GM18526 (cell line): Measurements from ENCODE around the gene SCG3.

ENCODE experiments used
- POLR2A ChIP-seq: IDR thresholded peaks from 3 replicates; pipeline ENCODE4 v1.6.1; 2011; ENCODE audit not compliant: insufficient read length; ENCODE audit errors: extremely low read depth

The SCG3 gene

GRCh38 chr15:51737522-51738305, 56.4 kb downstream of the SCG3 start, which contains the start of gene LYSMD2:
TSS of gene LYSMD2 (minus strand) at chr15:51737655. CDS start at chr15:51737622, 33 bp downstream.
- TF ChIP-seq POLR2A, result peak; percentile 48

- no peak for TF ChIP-seq POLR2A
These were observed 57.2 kb downstream of the SCG3 start for GRCh38 chr15:51738553-51738952.

GRCh38 chr15:51739061-51739712, 57.9 kb downstream of the SCG3 start:
- no peak for TF ChIP-seq POLR2A

GRCh38 chr15:51749307-51749706, 68.0 kb downstream of the SCG3 start:
- no peak for TF ChIP-seq POLR2A

DNA sequence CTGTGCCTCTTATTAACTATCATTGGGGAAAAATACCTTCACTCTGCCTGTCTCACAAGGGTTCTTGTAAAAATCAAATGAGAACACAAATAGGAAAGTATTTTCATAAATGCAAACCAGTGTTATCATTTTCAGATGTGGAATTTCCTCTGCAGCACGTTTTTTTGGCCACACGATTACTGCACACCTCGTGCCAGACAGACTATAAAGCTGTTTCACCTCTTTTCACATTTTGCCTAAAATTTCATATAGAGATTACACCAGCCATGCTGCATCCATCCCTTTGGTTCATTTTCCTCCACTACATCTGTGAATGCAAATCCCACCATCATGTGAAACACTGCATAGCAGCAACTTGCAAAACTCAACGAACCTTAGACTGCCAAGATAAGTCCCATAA, 68.9 kb downstream of the SCG3 start:
- no peak for TF ChIP-seq POLR2A

DNA sequence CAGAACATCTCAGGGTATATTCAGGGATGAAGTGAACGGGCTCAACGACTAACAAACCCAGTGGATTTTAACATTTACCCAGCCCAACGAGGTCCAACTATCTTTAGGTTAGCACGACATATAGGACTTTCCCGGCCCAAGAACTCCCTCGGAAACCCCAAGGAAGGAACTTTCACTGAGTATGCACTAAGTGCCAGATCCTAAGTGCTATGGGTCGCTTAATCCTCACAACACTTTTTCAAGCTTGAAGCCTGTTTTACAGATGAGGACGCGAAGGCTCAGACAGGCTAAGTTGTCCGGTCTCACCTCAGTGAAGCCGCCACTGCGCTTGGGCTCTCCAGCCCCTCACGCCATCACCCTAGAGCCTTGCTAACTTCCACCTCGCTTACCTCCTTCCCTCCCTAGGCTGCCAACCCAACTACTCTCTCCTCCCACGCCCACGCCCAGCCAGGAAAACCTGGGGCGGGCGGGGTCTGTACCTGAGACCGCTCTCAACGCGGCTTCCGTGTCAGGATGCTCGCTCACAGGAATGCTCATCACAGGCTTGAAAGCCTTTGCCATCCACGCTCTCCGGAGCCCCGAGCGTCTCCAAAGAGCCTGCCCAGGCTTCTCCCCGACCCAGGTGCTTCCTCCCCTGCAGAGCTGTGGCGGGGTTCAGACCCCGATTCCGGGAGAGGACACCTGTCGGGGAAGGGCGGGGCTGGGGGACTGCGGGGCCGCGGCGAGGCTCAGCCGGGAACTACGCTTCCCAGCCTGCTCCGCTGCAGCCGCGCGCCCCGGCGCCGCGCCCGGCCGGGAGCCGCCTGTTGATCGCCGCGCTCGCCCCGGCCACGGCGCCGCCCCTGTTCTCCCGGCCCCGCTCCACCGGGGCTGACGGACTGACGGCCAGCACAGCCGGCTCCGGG, 69.7 kb downstream of the SCG3 start, which contains the start of gene TMOD2:
TSS of gene TMOD2 (plus strand) at position 806 of the 905 bp plus-strand sequence. CDS start 14,845 bp downstream, outside the sequence.
- no peak for TF ChIP-seq POLR2A

DNA sequence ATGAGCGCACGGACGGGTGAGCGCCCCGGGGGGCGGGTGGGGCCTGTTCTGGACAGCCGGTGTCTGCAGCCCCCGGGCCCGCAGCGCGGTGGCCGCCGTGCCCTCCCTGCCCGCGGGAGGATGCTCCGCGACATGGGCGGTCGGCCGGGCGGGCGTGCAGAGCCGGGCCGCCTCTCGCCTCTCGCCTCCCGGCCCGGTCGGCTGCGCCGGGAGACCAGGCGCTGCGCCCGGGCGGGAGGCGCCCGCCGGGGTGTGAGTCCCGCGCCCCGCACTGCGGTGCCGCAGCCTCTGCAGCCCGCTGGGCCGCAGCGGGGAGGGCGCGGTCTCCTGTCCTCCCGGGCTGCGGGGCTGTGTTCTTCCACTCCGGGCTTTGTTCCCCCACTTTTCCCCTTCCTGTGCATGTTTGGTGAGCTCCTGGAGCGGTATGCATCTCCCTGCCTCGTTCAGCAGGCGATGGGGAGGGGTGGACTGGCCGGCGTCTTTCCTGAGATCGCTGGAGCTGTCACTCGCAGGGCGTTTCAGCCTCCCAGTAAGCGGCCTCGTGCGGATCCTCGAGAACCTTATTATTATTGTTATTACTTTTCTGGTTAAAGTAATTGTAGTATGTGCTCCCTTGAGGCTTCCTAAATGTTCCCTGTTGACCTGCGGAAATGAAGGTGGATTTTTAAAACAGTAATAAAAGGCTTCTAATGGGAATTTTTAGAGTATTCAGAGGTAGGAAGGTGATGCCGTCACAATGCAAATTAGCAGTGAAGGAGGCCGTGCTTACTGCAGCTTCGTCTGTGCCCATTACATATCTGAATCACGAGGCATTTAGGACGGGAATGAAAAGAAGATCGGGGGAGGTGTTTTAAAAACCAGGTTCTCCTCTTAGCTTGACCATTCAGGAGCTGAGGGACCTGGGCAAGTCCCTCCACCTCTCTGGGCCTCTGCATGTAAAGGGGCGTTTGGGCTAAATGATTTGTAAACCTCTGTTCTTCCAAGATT, 70.7 kb downstream of the SCG3 start:
- TF ChIP-seq POLR2A, result no peak

DNA sequence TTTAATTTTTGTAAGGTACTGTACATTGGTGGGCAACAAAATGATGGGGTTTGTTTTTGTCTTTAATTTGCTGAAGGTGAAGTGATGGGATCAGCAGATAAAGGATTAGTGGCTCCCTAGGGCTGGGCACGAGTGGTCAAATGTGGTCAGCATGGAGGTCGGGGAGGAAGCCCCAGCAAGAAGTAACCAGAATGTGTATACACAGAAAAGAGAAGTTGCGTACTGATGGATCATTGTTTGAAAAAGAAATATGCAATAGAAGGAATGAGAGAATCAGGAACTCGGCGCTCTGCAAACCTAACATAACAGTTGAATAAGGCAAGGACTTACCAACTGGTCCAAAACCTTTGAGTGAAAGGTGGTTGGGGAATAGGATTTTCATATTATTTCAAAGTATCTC, 71.6 kb downstream of the SCG3 start:
- TF ChIP-seq POLR2A, result no peak

DNA sequence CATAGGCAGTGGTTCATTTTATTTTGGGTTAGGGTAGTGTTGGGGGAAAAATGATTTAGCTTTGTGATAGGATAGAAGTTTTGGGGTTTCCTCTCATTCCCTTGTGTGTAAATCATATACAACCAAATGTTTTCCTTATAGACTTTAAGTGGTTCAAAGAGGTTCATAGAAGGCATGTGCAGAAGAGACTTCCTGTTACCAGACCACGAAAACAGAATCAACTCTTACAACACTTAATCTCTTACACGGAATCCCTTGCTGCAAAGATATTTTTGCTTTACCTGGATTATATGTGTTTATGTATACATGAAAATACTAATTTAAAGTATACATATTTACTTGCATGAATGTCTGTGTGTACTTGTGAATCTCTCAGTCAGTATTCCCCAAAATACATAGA, 73.0 kb downstream of the SCG3 start:
- no peak for TF ChIP-seq POLR2A

- no peak for TF ChIP-seq POLR2A
These were observed 74.5 kb downstream of the SCG3 start for GRCh38 chr15:51755790-51756189.

DNA sequence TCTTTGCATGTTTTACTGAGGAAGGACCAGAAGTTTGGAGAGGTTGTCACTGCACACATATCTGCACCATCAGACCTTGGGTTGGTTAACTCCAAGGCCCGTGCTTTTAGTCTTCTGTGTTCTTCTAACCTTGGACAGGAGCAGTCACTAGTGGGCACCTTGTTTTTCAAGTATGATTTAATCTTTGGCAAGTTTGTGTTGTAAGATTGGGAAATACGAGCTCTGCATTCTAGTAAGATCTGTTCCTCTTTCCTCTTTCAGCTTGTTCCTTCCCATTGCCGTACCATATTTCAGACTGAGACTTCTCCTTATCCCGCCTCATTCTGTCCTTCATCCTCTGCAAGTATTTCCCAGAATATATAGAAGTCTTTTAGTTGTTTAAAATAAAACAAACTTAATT, 75.2 kb downstream of the SCG3 start:
- no peak for TF ChIP-seq POLR2A

DNA sequence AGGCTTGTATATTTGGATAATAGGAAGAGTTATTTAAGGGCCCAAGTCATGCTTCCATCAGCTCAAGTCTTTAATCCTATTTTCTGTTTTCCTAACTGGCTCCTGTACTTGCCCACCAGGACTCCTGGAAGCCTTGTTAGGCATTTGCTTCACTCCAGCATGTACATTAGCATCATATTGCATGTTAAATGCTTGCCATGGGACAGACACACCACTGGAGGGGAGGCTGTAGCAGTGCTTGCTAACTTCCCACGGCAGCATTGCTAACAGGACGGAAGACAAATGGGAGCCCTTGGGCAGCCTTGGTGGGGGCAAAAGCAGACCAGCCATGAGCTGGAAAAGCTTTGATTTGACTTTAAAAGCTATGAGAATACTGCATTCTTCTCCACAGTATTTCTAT, 76.1 kb downstream of the SCG3 start:
- TF ChIP-seq POLR2A, result no peak

DNA sequence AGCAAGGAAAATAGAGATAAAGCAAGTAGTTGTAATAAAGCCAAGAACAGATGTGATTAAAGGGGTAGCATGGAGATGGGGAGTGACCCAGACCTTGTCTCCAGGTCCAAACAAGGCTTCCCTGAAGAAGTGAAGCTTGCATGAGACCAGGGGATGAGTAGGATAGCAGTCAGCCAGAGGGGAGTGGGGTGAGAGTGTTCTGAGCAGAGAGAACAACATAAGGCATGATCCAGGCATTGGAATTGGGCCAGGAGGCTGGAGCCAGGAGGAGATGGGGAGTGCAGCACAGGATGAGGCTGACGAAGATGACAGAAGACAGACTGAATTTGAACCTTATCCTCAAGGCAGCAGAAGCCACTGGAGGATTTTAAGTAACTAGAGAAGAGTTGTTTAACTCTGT, 77.3 kb downstream of the SCG3 start:
- TF ChIP-seq POLR2A, result no peak

DNA sequence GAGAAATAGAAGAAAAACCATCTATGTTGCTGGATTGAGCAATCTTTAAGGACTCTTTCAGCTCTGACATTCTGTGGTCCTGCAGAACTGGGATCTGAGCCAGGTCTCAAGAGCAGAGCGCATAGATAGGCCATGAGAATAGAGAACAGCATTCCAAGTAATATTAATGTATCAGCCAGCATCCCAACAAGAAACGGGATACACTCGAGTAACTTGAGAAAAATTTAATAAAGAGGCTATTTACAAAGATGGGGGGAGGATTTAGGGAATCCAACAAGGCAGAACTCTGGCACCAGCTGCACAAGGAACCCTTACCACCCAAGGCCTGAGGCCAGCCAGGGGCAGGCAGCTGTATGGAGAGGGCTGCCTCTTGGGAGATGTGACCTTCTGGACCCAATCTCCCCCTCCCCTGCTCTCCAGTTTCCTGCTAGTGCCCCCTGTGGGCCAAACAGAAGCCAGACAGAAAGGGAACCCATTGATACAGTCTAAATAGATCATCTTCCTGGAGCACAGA, 78.3 kb downstream of the SCG3 start:
- no peak for TF ChIP-seq POLR2A
